SIG-M5 (cell line): ENCODE measurements around the gene COL5A1.

Source experiments
- DNase-seq: peaks from one replicate; lab custom pipeline; 2025; lab: John Stamatoyannopoulos, UW

COL5A1 gene

GRCh38 chr9:134728021-134728795, 86.6 kb downstream of the COL5A1 start:
- DNase-seq, result no peak

- no peak for DNase-seq
These were observed 87.3 kb downstream of the COL5A1 start for GRCh38 chr9:134728801-134729495.

- no peak for DNase-seq
These were observed 88.6 kb downstream of the COL5A1 start for GRCh38 chr9:134730011-134730760.

DNA sequence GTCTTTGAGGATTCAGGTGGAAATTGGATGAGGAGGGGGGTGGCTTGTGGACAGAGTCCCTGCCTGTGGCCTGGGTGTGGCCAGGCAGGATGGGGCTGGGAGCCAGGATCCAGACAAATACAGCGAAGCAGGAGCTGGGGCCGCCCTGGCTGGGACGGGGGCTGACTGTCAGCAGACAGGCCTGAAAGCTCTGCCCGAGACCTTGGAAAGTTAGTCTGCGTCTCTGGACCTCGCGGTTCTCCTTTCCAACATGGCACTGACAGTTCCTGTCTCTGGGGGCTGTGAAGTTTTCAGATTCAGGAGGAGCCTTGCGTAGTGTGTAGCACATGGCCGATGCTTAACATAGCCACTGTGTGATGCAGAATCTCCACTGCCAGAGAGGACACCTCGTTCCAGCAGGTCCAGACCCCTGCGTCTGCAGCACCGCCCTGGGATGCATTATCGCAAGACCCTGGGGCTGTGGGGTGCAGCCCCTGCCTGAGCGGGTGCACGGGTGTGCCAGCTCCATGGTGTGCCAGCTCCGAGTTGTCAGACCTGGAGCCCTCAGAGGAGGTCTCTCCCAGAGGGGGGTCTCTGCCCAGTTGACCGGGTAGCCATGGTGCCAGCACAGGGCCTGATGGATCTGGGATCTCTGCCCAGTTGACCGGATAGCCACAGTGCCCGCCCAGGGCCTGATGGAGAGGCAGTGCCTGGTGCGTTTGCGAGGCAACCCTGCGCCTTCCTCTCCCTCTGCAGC, 89.3 kb downstream of the COL5A1 start:
- no peak for DNase-seq

DNA sequence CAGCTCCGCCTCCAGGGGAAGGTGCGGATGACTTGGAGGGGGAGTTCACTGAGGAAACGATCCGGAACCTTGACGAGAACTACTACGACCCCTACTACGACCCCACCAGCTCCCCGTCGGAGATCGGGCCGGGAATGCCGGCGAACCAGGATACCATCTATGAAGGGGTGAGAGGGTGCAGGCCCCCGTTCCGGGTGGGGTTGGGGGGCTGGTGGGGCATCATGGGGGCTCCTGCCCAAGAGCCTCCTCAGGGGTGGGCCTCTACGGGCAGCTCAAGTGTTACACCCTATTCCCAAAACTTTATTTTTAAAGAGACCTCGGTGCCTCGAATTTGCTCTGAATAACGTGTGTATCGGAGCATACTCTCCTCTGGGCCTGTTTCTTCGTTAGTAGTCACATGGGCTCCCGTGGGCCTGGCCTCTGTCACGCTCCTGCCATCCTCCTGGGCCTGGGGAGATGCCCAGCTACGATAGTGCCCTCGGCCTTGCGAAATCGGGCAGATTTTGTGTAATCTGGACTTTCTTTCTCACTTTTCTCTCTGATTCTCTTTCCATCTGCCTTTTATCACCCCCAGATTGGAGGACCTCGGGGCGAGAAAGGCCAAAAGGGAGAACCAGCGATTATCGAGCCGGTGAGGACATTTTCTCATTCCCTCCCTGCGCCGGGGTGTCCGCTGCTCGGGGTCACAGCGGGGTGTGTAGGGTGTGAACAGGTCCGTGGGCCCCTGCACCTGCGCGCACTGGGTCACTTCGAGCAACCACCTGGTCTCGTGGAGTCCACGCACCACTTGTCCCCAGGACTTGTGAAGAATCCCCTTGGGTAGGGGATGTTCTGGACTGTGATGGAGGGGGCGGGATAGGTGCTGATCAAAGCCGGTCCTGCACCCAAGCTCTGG, 90.1 kb downstream of the COL5A1 start:
- no peak for DNase-seq

DNA sequence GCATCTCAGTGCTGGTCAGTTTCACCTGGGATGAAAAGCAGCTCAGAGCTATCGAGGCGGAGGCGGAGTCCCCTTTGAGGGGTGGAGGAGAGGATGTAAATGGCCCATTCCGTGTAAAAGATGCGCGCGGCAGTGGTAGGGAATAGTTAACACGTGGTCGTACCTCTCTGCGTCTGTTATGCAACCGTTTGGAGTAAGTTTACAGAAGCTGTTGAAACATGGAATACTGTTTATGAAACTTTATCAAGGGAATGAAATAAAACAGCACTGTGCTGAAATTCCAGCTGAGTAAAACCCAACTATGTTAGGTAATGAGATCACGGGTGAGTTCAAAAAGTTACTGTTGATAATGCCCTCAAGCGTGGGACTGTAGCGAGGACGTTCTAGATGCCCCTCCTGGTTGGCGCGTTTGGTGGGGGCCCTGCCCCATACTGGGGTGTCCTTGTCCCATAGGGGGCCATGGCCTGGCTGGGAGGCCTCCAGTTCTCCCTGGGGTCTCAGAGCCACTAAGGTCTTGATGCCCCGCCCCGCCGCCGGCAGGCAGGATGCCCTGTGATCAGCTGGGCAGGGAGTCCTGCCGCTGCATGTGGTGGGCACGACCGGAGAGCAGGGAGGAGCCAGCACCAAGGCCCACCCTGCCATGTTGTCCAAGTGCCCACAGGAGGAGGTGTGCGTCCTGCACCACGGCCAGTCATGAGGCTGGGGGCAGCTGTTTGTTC, 90.9 kb downstream of the COL5A1 start:
- DNase-seq, result no peak

DNA sequence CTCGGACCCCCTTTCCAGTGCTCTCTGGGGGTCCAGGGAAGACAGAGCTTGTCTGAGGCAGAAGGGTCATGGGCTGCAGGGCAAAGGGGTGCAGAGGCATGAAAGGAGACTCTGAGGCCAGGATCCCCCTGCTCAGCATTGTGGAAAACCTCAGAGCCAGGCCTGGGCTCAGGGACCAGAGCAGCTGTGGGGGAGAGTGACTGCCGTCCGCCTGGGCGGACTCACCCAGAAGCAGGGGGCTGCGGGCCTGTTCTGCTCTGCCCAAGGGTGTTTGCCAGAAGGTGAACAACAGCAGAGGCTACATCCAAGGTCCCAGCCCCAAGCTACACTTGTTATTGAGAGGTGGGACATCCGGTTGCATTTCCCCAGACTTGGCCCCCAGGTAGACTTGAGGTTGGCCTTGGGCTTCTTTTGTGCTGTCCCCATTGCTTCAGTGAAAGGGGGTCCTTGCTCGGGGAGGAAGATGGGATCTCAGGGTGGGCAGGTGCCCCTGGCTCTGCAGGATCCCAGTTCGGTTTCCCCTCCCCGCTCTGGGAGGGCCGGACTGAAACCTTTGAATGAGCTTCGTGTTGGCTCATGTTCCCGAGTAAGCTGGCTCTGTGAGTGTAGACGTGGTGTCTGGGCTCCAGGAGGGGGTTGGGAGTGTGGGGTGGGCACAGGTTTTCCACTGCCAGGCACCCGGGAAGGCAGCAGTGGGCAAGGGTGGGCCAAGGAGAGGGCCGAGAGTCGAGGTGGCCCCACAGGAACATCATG, 92.1 kb downstream of the COL5A1 start:
- no peak for DNase-seq

GRCh38 chr9:134734270-134734669, 92.7 kb downstream of the COL5A1 start:
- no peak for DNase-seq

DNA sequence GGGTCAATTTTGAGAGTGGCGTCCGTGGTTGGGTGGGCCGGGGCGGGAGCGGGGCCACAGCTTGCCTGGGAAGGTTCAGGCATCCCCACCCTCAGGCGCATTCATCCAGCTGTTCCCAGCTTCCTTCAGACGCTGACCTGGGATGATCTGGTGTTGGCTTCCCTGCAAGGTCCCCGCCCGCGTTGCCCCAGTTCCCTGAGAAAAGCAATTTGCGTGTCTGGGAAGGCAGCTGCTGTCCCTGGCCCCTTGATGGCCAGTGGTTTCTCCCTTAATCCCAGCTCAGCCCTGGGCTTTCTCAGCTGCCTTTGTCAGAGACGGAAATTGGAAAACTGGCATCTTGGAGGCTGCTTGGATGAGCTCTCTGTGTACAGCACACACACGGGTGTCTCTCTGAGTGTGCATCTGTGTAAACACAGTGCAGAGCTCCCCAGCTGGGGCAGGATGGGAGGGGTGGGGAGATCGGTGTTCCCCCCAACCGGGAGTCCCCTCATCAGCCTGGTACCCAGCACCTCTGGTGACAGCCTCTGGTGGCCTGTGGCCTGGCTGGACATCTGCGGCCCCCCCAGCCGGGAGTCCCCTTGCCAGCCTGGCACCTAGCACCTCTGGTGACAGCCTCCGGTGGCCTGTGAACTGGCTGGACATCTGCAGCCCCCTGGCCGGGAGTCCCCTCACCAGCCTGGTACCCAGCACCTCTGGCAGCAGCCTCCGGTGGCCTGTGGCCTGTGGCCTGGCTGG, 94.0 kb downstream of the COL5A1 start:
- no peak for DNase-seq

DNA sequence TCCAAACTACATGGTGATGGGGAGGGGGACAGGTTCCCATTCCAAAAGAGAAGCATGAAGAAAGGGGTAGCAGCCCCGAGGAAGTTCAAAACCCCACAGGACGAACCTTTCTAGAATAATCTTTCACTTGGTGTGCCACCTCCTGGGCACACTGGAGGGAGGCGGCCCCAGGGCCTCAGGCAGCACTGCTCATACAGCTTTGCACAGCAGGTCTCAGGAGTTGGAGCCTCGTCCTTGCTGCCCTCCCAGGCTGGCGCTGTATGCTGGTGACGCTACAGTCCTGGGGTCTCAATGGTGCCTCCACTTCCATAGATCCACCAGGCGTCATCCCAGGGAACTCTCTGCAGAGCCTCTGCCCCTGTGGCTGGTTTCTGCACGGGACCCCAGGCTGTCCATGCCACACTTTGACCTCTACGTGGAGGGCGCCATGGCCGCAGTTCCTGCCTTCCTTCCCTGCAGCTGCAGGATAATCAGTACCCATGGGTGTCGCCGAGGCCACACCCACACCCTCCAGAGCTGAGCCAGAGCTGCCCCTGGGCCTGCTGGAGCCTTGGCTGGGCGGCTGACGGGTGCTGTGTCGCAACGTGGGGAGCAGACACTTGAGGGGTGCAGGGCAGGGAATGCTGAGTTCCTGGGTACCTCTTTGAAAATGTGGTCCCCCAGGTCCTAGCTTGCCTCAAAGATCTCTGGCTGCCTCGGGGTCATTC, 95.3 kb downstream of the COL5A1 start:
- DNase-seq, result no peak

DNA sequence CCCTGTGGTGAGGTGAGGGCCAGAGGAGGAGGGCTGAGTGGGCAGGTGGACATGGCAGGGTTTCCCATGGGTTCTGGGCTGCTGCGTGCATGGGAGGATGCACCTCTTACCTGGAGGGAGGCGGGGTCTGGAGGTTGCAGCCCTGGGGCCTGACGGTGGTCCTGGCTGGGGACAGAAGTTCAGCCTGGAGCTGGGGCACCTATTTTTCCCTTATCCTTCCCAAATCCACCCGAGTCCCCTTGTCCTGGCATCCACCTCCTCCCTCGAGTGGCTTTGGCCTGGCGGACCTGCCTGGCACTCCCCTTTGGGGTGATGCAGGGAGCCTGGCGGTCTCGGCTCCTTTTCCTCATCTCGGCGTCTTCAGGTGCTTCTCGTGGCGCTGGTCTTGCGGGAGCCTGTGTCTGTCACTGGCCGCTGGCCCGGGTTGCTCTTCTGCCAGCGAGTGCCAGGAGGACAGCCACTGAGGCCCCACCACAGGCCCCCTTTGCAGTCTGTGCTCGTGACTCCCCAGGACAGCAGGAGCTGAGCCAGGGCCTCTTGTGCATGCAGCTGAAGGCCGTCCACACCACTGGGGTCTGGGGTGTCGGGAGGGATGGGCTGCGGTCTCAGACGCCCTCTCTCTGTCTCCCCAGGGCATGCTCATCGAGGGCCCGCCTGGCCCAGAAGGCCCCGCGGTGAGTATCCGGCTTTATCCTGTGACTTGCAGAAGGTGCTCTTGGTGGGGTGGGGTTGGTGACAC, 96.4 kb downstream of the COL5A1 start:
- DNase-seq, result no peak

- DNase-seq, result no peak
These were observed 97.5 kb downstream of the COL5A1 start for GRCh38 chr9:134738869-134739659.

GRCh38 chr9:134739660-134739968, 98.0 kb downstream of the COL5A1 start:
- DNase-seq, result no peak

DNA sequence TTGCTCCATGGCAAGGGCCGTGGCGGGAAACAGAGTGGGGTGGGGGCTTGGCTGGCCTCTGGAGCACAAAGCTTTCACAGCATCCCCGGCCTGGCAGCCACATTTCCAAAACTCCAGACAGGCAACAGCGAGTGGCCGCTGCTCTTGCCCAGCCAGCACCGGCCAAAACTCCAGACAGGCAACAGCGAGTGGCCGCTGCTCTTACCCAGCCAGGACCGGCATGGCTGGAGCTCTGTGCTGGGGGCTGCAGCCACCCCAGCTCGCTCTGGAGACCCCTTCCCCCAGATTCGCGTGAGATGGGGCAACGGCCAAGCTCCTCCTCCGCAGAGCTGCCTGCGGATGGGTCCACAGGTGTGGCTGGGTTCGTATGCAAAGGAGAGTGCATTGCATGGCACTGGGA, 98.5 kb downstream of the COL5A1 start:
- DNase-seq, result no peak

- DNase-seq, result no peak
These were observed 100.2 kb downstream of the COL5A1 start for GRCh38 chr9:134741846-134742245.

DNA sequence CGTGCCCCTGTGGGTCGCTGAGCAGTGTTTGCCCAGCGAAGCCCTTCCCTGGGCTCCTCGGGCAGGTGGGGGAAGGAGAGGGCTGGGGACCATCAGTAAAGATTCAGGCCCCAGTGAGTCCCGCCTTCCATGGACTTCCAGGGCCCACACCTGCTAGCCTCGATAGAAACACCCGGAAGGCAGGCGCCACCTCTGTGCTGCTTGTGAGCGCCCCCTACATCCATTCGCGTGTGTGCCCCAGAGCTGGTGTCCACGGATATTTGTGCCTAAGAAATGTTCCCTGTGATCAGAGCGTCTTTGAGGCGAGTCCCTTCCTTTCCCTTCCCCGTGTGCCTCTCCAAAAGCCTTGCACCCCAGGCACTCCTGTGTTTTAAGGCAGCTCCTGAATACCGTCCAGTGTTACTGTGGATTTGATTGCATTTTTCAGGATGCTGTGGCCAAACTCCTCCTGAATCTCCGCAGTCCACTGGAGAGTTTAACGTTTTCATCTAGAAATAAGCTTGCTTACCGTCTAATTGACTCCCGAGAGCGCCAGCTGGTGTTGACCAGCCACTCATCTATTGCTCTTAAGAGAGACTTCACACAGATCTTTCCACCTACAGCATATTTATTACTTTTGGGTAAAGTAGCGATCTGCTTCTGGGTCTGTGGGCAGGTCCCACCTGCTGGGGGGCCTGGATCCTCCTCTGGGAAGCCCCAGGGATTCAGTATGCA, 101.4 kb downstream of the COL5A1 start:
- DNase-seq, result no peak
